Activated CD4-positive, alpha-beta T cell treated with anti-CD3 and anti-CD28 coated beads, Interleukin-2, amount 10 ng/mL, durations not matched to agents 24 days and 14 days (primary cell): ENCODE data around the gene PPP1R12B. TPM values are rescaled to one million over a fixed set of nuclear protein-coding genes. Genes with fewer than 3 reads are reported as not detected.
"Not testable (repeated sequence)": the region's sequence is repeated elsewhere in the genome, so short reads cannot be mapped to it uniquely, and the experiment has no call there.

Experiments used
- DNase-seq: peaks from one replicate; pipeline ENCODE4 v3.0.0; 2022
- H3K27ac Mint-ChIP-seq: one replicate; pipeline ENCODE4 v1.8.0; 2022; ENCODE audit warnings: mild to moderate bottlenecking, mixed read lengths
- H3K27me3 Mint-ChIP-seq: one replicate; pipeline ENCODE4 v1.8.0; 2022; ENCODE audit warnings: mixed read lengths
- H3K36me3 Mint-ChIP-seq: one replicate; pipeline ENCODE4 v1.8.0; 2022; ENCODE audit warnings: low read depth, mild to moderate bottlenecking, mixed read lengths
- H3K4me1 Mint-ChIP-seq: one replicate; pipeline ENCODE4 v1.8.0; 2021; ENCODE audit warnings: mixed read lengths
- H3K4me3 Mint-ChIP-seq: one replicate; pipeline ENCODE4 v1.8.0; 2022; ENCODE audit warnings: mild to moderate bottlenecking, moderate library complexity, mixed read lengths
- H3K9me3 Mint-ChIP-seq: one replicate; pipeline ENCODE4 v1.8.0; 2021; ENCODE audit warnings: mixed read lengths
- intact Hi-C: fragments of 100-400 bp; cut with micrococcal nuclease; formaldehyde crosslinking; loops from one replicate; pipeline ENCODE4 v1.15.1; 2023
- total RNA-seq: library from RNA; stranded (reverse); gene quantifications from 2 replicates; pipeline ENCODE4 v1.2.3, GENCODE V29; 2022

PPP1R12B gene
- total RNA-seq, 1 donor from 2014 or later: 14.8 TPM

GRCh38 chr1:202540014-202540413, 191.5 kb downstream of the PPP1R12B start:
- DNase-seq: no peak
- no peak overlapping the region for H3K4me3 Mint-ChIP-seq
- no peaks in the 10 kb centered on the region for H3K9me3 Mint-ChIP-seq
- H3K27ac Mint-ChIP-seq: no peak overlapping the region
- intact Hi-C loops: no loop called here
- no peaks in the 10 kb centered on the region for H3K27me3 Mint-ChIP-seq
- H3K4me1 Mint-ChIP-seq: no peaks in the 10 kb centered on the region
- H3K36me3 Mint-ChIP-seq: no peaks in the 10 kb centered on the region

- DNase-seq: no peak
- H3K27me3 Mint-ChIP-seq: no peaks in the 10 kb centered on the region
- intact Hi-C loops: no loop called here
- no peaks in the 10 kb centered on the region for H3K36me3 Mint-ChIP-seq
- no peaks in the 10 kb centered on the region for H3K9me3 Mint-ChIP-seq
- peaks cover under 1% of the 10 kb centered on the region for H3K4me1 Mint-ChIP-seq
- H3K27ac Mint-ChIP-seq: no peak overlapping the region
- no peak overlapping the region for H3K4me3 Mint-ChIP-seq
Measured at GRCh38 chr1:202540448-202540847, 191.9 kb downstream of the PPP1R12B start.

GRCh38 chr1:202540858-202541257, 192.4 kb downstream of the PPP1R12B start:
- H3K27me3 Mint-ChIP-seq, H3K27ac Mint-ChIP-seq, H3K4me1 Mint-ChIP-seq, DNase-seq, intact Hi-C loops, H3K9me3 Mint-ChIP-seq, H3K4me3 Mint-ChIP-seq, H3K36me3 Mint-ChIP-seq: not testable (repeated sequence)

GRCh38 chr1:202542415-202542814, 193.9 kb downstream of the PPP1R12B start:
- not testable (repeated sequence) for H3K27me3 Mint-ChIP-seq

GRCh38 chr1:202543537-202543936, 195.0 kb downstream of the PPP1R12B start:
- H3K4me3 Mint-ChIP-seq, H3K9me3 Mint-ChIP-seq, intact Hi-C loops: not testable (repeated sequence)

More at GRCh38 chr1:202542415-202542814, 193.9 kb downstream of the PPP1R12B start:
- H3K9me3 Mint-ChIP-seq, intact Hi-C loops, H3K36me3 Mint-ChIP-seq, DNase-seq, H3K27ac Mint-ChIP-seq, H3K4me3 Mint-ChIP-seq: not testable (repeated sequence)
- peaks cover 13% of the 10 kb centered on the region for H3K4me1 Mint-ChIP-seq

GRCh38 chr1:202544766-202545449, 196.4 kb downstream of the PPP1R12B start:
- H3K27me3 Mint-ChIP-seq, intact Hi-C loops, H3K9me3 Mint-ChIP-seq, H3K4me3 Mint-ChIP-seq, DNase-seq, H3K36me3 Mint-ChIP-seq, H3K27ac Mint-ChIP-seq: not testable (repeated sequence)
- peaks cover 13% of the 10 kb centered on the region for H3K4me1 Mint-ChIP-seq

More at GRCh38 chr1:202543537-202543936, 195.0 kb downstream of the PPP1R12B start:
- DNase-seq, H3K27me3 Mint-ChIP-seq, H3K27ac Mint-ChIP-seq, H3K36me3 Mint-ChIP-seq: not testable (repeated sequence)
- peaks cover 13% of the 10 kb centered on the region for H3K4me1 Mint-ChIP-seq

GRCh38 chr1:202545647-202546303, 197.3 kb downstream of the PPP1R12B start:
- H3K4me3 Mint-ChIP-seq, H3K27ac Mint-ChIP-seq, DNase-seq, H3K27me3 Mint-ChIP-seq, H3K36me3 Mint-ChIP-seq, intact Hi-C loops, H3K9me3 Mint-ChIP-seq: not testable (repeated sequence)
- H3K4me1 Mint-ChIP-seq: peaks cover 13% of the 10 kb centered on the region

GRCh38 chr1:202546377-202546776, 197.9 kb downstream of the PPP1R12B start:
- H3K4me3 Mint-ChIP-seq, H3K36me3 Mint-ChIP-seq, H3K27ac Mint-ChIP-seq, DNase-seq, H3K27me3 Mint-ChIP-seq, intact Hi-C loops, H3K9me3 Mint-ChIP-seq: not testable (repeated sequence)
- H3K4me1 Mint-ChIP-seq: peaks cover 13% of the 10 kb centered on the region

GRCh38 chr1:202546796-202547195, 198.3 kb downstream of the PPP1R12B start:
- H3K9me3 Mint-ChIP-seq, H3K27me3 Mint-ChIP-seq, H3K4me3 Mint-ChIP-seq, H3K27ac Mint-ChIP-seq, intact Hi-C loops, H3K36me3 Mint-ChIP-seq, DNase-seq: not testable (repeated sequence)
- H3K4me1 Mint-ChIP-seq: peaks cover 13% of the 10 kb centered on the region

GRCh38 chr1:202547215-202547614, 198.7 kb downstream of the PPP1R12B start:
- Mint-ChIP-seq H3K36me3 (no peaks in the 10 kb centered on the region), H3K27ac (no peak overlapping the region), H3K9me3 (no peaks in the 10 kb centered on the region), H3K4me1 (peaks cover 13% of the 10 kb centered on the region), H3K4me3 (no peak overlapping the region), H3K27me3 (peaks cover 2% of the 10 kb centered on the region)
- DNase-seq: no peak
- intact Hi-C loops: no loop called here

- H3K36me3 Mint-ChIP-seq, H3K27ac Mint-ChIP-seq, H3K9me3 Mint-ChIP-seq, DNase-seq, H3K27me3 Mint-ChIP-seq, intact Hi-C loops, H3K4me3 Mint-ChIP-seq: not testable (repeated sequence)
- peaks cover 21% of the 10 kb centered on the region for H3K4me1 Mint-ChIP-seq
Measured at GRCh38 chr1:202550088-202550487, 201.6 kb downstream of the PPP1R12B start.

GRCh38 chr1:202551683-202552082, 203.2 kb downstream of the PPP1R12B start:
- H3K36me3 Mint-ChIP-seq: no peaks in the 10 kb centered on the region
- H3K9me3 Mint-ChIP-seq: no peaks in the 10 kb centered on the region
- H3K27me3 Mint-ChIP-seq: no peaks in the 10 kb centered on the region
- intact Hi-C loops: no loop called here
- no peak overlapping the region for H3K4me3 Mint-ChIP-seq
- no peak for DNase-seq
- no peak overlapping the region for H3K27ac Mint-ChIP-seq
- peaks cover 12% of the 10 kb centered on the region for H3K4me1 Mint-ChIP-seq

GRCh38 chr1:202552615-202553014, 204.1 kb downstream of the PPP1R12B start:
- H3K36me3 Mint-ChIP-seq, intact Hi-C loops, H3K27ac Mint-ChIP-seq, H3K27me3 Mint-ChIP-seq, H3K9me3 Mint-ChIP-seq, DNase-seq, H3K4me1 Mint-ChIP-seq, H3K4me3 Mint-ChIP-seq: not testable (repeated sequence)

- intact Hi-C loops, DNase-seq, H3K4me3 Mint-ChIP-seq: not testable (repeated sequence)
Measured at GRCh38 chr1:202553078-202553477, 204.6 kb downstream of the PPP1R12B start.

More at GRCh38 chr1:202553078-202553477, 204.6 kb downstream of the PPP1R12B start:
- H3K27ac Mint-ChIP-seq, H3K4me1 Mint-ChIP-seq, H3K9me3 Mint-ChIP-seq, H3K27me3 Mint-ChIP-seq, H3K36me3 Mint-ChIP-seq: not testable (repeated sequence)
